ENCODE data around the gene CSMD2. TPM values are rescaled to one million over a fixed set of nuclear protein-coding genes. Genes with fewer than 3 reads are reported as not detected.
"Not testable (repeated sequence)": the region's sequence is repeated elsewhere in the genome, so short reads cannot be mapped to it uniquely, and the experiment has no call there.

CSMD2 gene
- total and polyA plus RNA-seq, 7 donors: 0.02 to 0.32 (median 0.10) TPM

- Histone ChIP-seq H3K27me3 (ENCODE audit: insufficient read depth in 3 of 3, low read length in 2 of 3) (no peaks in the 10 kb centered on the region), H3K4me1 (no peaks in the 10 kb centered on the region), H3K36me3 (ENCODE audit: insufficient read depth in 1 of 2, low read depth in 1 of 2) (no peaks in the 10 kb centered on the region), H3K27ac (no peak overlapping the region), H3K4me3 (no peak overlapping the region), H3K9me3 (no peaks in the 10 kb centered on the region)
- intact Hi-C loops (cut with DNase I): no loop called here
- WGBS, 3 donors: 70 to 75% (median 75%) methylated on average over 6 of the region's 6 CpGs
- DNase-seq: no peak
- no peak for TF ChIP-seq CTCF (IDR thresholded peaks at IDR 0.05)
- no peak for ATAC-seq
Observed at GRCh38 chr1:34089731-34090130, 75.3 kb downstream of the CSMD2 start.

- H3K36me3 ChIP-seq (ENCODE audit: insufficient read depth in 1 of 2, low read depth in 1 of 2): no peaks in the 10 kb centered on the region
- ATAC-seq: no peak
- WGBS, 3 donors: 27 to 31% (median 29%) methylated on average over 5 of the region's 5 CpGs
Observed at GRCh38 chr1:34087986-34088385, 77.0 kb downstream of the CSMD2 start.

GRCh38 chr1:34086561-34086960, 78.5 kb downstream of the CSMD2 start:
- intact Hi-C loops (cut with DNase I): no loop called here
- Histone ChIP-seq H3K36me3 (ENCODE audit: insufficient read depth in 1 of 2, low read depth in 1 of 2) (no peaks in the 10 kb centered on the region), H3K4me1 (no peaks in the 10 kb centered on the region), H3K27me3 (ENCODE audit: insufficient read depth in 3 of 3, low read length in 2 of 3) (no peaks in the 10 kb centered on the region), H3K27ac (no peak overlapping the region), H3K9me3 (no peaks in the 10 kb centered on the region), H3K4me3 (no peak overlapping the region)
- TF ChIP-seq CTCF (IDR thresholded peaks at IDR 0.05): no peak
- DNase-seq (no peak), ATAC-seq (no peak)
- WGBS, 3 donors: 39 to 89% (median 83%) methylated on average over 1 of the region's 1 CpG

More at GRCh38 chr1:34087986-34088385, 77.0 kb downstream of the CSMD2 start:
- intact Hi-C loops (cut with DNase I): no loop called here
- Histone ChIP-seq H3K9me3 (no peaks in the 10 kb centered on the region), H3K27ac (no peak overlapping the region), H3K4me3 (no peak overlapping the region), H3K27me3 (ENCODE audit: insufficient read depth in 3 of 3, low read length in 2 of 3) (no peaks in the 10 kb centered on the region), H3K4me1 (no peaks in the 10 kb centered on the region)
- TF ChIP-seq CTCF (IDR thresholded peaks at IDR 0.05): no peak
- no peak for DNase-seq

- Histone ChIP-seq H3K27ac (no peak overlapping the region), H3K4me1 (no peaks in the 10 kb centered on the region), H3K4me3 (no peak overlapping the region), H3K27me3 (ENCODE audit: insufficient read depth in 3 of 3, low read length in 2 of 3) (no peaks in the 10 kb centered on the region), H3K36me3 (ENCODE audit: insufficient read depth in 1 of 2, low read depth in 1 of 2) (no peaks in the 10 kb centered on the region), H3K9me3 (no peaks in the 10 kb centered on the region)
- no peak for DNase-seq
- intact Hi-C loops (cut with DNase I): no loop called here
- no peak for TF ChIP-seq CTCF (IDR thresholded peaks at IDR 0.05)
- no peak for ATAC-seq
- WGBS, 3 donors: 64 to 84% (median 76%) methylated on average over 2 of the region's 2 CpGs
Observed at GRCh38 chr1:34083974-34084373, 81.1 kb downstream of the CSMD2 start.

- H3K4me3 ChIP-seq; DNase-seq; H3K27me3 ChIP-seq (ENCODE audit: insufficient read depth in 3 of 3, low read length in 2 of 3); H3K9me3 ChIP-seq; intact Hi-C loops (cut with DNase I); H3K4me1 ChIP-seq; H3K36me3 ChIP-seq (ENCODE audit: insufficient read depth in 1 of 2, low read depth in 1 of 2); ATAC-seq; H3K27ac ChIP-seq: not testable (repeated sequence)
- 88 to 94% (median 92%) methylated on average over 37 to 43 of the region's 43 CpGs for WGBS, 3 donors
Observed at GRCh38 chr1:34082085-34082670, 82.9 kb downstream of the CSMD2 start.

All from psoas muscle (tissue), 8 donors.